ENCODE data around the gene CCDC89.
A peak's percentile ranks its signal among the peaks of the same experiment; 100 is the strongest.
"Not testable (repeated sequence)": the region's sequence is repeated elsewhere in the genome, so short reads cannot be mapped to it uniquely, and the experiment has no call there.

The CCDC89 gene

GRCh38 chr11:85685125-85685819 is 723 bp downstream of the CCDC89 start:
- no peak for DNase-seq

GRCh38 chr11:85682330-85683305 is 3.4 kb downstream of the CCDC89 start:
- peak; percentile 5 for DNase-seq

- DNase-seq: no peak
Measured at GRCh38 chr11:85680897-85681296, 5.1 kb downstream of the CCDC89 start.

- DNase-seq: no peak
Measured at GRCh38 chr11:85679576-85679975, 6.4 kb downstream of the CCDC89 start.

GRCh38 chr11:85673393-85673792 is 12.6 kb downstream of the CCDC89 start:
- DNase-seq: no peak

- no peak for DNase-seq
Measured at GRCh38 chr11:85672105-85672902, 13.7 kb downstream of the CCDC89 start.

GRCh38 chr11:85670949-85671663 is 14.9 kb downstream of the CCDC89 start:
- DNase-seq: not testable (repeated sequence)

GRCh38 chr11:85668157-85668556 is 17.8 kb downstream of the CCDC89 start:
- no peak for DNase-seq

GRCh38 chr11:85666687-85667086 is 19.3 kb downstream of the CCDC89 start:
- no peak for DNase-seq

GRCh38 chr11:85665733-85666132 is 20.3 kb downstream of the CCDC89 start:
- DNase-seq: no peak

GRCh38 chr11:85664615-85665481 is 21.1 kb downstream of the CCDC89 start, which contains the start of gene CREBZF:
CREBZF (minus strand) TSS chr11:85665129; CDS start chr11:85664875, 254 bp downstream.
- DNase-seq: peak; percentile 82

- peak; percentile 10 for DNase-seq
Measured at GRCh38 chr11:85663753-85664614, 22.0 kb downstream of the CCDC89 start.

- DNase-seq: no peak
Measured at GRCh38 chr11:85663080-85663752, 22.8 kb downstream of the CCDC89 start.

- no peak for DNase-seq
Measured at GRCh38 chr11:85661972-85662664, 23.9 kb downstream of the CCDC89 start.

GRCh38 chr11:85658180-85658579 is 27.8 kb downstream of the CCDC89 start:
- no peak for DNase-seq

GRCh38 chr11:85656777-85657176 is 29.2 kb downstream of the CCDC89 start:
- no peak for DNase-seq

- not testable (repeated sequence) for DNase-seq
Measured at GRCh38 chr11:85654343-85654742, 31.7 kb downstream of the CCDC89 start.

- no peak for DNase-seq
Measured at GRCh38 chr11:85652786-85653447, 33.1 kb downstream of the CCDC89 start.
